Left ventricle myocardium superior (tissue), 1 donor: Measurements from ENCODE around the gene SPATC1L. TPM values are rescaled to one million over a fixed set of nuclear protein-coding genes. Genes with fewer than 3 reads are reported as not detected.
"Not testable (repeated sequence)": the region's sequence is repeated elsewhere in the genome, so short reads cannot be mapped to it uniquely, and the experiment has no call there.

Source experiments
- ATAC-seq: fragments of 200-7000 bp; cut with Tn5 transposase; one replicate; pipeline ENCODE4 v1.9.1; 2020; ENCODE audit warnings: mild to moderate bottlenecking, moderate library complexity
- DNase-seq: peaks from one replicate; pipeline ENCODE4 v3.0.0-alpha.2; 2020
- intact Hi-C: fragments of 100-400 bp; cut with micrococcal nuclease; formaldehyde crosslinking; loops from one replicate; pipeline ENCODE4 v1.11.0; 2022
- total RNA-seq: library from RNA; stranded (reverse); fragmentation: NEBNext Ultra II Directional; extraction: Animal tissue kit (Norgen Biotek cat#: 25700); gene quantifications from one replicate; pipeline ENCODE4 v1.2.1, GENCODE V29; 2021
- donor health status: DM: no; HTN: yes; CAD: no; lungs with severe emphysema.

Gene SPATC1L
- total RNA-seq, 1 donor from 2014 or later, result 12.0 TPM

DNA sequence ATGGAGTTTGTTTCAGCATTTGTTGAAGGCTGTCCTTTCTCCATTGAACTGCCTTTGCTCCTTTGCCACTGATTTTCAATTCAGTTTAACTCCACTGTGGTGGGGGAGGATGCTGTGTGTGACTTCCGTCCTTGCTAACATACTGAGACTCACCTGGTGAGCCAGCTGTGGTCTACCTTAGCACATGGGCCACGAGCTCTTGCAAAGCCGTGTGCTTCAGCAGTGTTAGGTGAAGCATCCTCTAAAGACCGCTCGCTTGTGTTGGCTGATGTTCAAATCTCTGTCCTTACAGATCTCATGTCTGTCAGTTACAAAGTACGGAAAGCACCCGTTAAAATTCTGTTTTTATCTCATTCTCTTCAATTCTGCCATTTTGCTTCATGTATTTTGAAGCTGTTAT, 3.6 kb upstream of the SPATC1L start:
- intact Hi-C loops, result no loop called here
- no peak for ATAC-seq
- DNase-seq, result no peak

DNA sequence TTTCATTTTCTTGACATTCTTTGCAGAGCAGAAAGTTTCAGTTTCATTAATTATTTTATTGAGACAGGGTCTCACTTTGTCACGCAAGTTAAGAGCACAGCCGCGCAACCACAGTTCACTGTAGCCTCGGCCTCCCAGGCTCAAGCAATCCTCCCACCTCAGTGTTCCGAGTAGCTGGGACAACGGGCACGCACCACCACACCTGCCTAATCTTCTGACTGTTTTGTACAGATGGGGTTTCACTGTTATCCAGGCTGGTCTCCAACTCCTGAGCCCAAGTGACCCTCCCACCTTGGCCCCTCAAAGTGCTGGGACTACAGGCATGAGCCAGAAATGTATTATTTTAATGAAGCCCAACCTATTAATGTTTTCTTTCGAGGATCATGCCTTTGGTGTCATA, 3.0 kb upstream of the SPATC1L start:
- ATAC-seq (no peak), DNase-seq (no peak)
- intact Hi-C loops, result no loop called here

DNA sequence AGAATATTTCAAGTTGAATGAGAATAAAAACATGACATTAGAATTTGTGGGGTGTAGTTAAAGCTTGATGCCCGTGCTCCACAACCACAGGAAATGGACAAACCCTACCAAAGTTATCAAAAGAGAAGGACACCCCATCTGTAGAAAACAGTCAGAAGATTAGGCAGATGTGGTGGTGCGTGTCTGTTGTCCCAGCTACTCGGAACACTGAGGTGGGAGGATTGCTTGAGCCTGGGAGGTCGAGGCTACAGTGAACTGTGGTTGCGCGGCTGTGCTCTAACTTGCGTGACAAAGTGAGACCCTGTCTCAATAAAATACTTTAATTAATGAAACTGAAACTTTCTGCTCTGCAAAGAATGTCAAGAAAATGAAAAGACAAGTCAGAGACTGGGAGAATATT, 1.5 kb upstream of the SPATC1L start:
- intact Hi-C loops, result no loop called here
- ATAC-seq (no peak), DNase-seq (no peak)

DNA sequence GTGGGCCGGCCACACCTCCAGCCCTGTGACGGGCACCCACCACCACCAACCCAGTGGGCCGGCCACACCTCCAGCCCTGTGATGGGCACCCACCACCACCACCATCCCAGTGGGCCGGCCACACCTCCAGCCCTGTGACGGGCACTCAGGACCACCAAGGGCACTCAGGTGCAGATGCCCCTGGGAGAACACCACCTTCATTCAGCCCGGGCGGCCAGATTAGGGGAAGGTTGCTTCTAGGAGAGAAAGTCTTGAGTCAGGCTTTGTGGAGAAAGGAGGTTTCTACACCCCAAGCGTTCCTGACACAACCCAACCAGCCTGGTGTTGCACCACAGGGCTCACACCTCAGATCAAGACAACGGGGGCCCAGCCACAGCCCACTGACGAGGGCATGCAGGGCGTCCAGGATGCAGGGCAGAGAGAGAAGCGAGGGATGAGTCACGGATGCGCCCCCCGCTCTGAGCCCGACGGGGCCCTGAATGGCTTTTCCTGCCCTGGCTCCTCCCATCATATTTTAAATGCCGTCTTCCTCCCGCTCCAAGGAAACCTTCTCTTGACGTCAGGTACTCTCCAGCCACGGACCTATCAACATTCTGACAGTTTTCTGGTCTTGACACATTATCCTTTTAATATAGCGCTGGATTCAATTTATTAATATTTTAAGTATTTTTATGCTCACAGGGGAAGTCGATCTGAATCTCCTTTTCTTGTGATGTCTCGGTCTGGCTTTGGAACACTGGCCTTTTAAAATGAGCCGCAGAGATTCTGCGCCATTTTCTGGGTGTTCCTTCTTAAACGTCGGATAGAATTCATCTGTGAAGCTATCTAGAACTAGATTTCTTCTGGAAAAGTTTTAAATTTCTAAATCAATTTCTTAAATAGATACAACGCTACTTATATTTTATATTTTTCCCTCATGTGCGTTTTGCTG, 631 bp upstream of the SPATC1L start:
- DNase-seq (peak; percentile 92), ATAC-seq (peak; percentile 74)
- intact Hi-C loops, result no loop called here

DNA sequence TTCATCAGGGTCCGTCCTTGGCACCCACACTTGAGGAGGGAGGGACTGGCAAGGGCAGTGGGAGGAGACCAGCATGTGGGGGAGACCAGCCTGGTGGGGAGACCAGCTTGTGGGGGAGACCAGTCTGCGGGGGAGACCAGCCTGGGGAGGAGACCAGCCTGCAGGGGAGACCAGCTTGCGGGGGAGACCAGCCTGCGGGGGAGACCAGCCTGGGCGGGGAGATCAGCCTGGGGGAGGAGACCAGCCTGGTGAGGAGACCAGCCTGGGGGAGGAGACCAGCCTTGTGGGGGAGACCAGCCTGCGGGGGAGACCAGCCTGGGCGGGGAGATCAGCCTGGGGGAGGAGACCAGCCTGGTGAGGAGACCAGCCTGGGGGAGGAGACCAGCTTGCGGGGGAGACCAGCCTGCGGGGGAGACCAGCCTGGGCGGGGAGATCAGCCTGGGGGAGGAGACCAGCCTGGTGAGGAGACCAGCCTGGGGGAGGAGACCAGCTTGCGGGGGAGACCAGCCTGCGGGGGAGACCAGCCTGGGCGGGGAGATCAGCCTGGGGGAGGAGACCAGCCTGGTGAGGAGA, 836 bp downstream of the SPATC1L start:
- ATAC-seq, DNase-seq, intact Hi-C loops: not testable (repeated sequence)

DNA sequence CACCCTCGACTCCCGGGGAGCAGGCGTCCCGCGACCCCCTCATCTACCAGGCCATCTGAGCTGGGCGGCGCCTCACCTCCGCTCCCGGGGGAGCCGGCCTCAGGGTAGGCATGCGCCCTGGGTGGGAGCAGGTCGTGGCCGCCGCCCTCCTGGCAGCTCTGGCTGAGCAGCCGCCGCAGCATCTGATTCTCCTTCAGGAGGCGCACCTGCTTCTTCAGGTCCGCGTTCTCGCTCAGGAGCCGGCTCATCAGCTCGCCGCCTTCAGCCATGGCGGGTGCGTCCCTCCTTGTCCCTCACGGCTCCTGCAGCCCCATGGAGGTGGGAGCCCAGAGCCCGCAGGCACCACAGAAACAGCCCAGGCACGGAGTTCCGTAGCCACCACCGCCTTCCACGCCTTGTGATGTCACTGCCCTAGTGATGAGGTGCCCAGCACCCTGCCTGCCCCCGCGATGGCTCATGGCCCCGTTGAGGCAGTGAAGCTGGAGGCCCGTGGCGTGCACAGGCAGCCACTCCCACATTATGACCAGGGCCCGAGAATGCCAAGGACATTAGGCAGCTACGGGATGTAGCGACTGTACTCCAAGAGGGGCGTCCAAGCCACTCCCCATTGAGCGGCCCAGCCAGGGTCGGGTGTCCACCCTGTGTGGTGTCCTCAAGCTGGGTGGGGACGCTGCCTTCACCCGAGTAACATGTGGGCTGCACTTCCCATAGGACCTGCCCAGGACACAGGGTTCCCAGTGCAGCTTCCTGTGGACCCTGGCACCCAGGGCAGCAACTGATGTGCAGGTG, 1.5 kb downstream of the SPATC1L start:
- peak; percentile 16 for ATAC-seq
- peak; percentile 61 for DNase-seq
- intact Hi-C loops, result no loop called here

DNA sequence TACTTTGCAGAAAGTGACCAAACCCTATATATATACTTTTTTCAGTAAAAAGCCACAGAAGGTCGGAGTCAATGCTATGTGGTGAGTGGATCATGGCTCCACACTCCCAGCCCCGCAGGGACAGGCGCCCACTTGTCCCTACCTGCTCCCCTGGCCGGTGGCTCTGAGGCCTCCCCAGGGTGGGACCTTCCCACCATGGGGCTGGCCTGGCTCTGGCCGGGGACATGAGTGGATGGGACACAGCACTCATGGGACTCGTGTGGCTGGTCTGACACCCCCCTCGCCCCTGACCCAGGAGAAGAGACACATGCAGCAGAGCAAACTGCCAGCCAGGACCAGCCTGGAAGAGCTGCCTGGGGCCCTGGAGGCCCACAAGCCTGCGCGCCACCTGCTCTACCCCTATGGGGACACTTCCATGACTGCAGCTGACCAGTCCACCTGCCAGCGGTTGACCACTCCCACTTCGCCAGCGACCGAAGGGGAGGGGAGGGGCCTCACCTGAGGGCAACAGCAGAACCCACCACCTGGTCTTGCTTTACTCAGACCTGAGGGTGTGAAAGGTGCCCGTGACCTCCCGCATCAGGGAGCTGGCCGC, 2.2 kb downstream of the SPATC1L start:
- intact Hi-C loops, result no loop called here
- ATAC-seq (no peak), DNase-seq (no peak)

DNA sequence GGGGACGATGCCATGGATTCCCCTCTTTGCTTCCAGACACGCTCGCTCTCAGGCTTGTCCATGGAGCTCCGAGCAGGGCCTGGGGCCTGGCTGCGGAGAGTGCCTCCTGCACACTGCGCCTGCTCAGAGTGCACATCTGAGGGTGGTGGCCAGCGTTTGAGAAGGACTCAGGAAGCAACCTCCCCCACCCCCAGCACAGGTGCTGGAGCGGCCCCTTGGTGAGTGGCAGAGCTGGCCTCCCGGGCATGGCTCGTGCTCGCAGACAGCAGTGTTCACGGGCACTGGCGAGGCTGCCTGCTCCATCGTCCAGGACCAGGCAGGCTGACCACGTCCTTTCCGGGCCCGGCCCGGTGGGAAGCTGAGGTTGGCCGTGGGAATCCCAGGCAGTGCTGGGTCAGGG, 2.8 kb downstream of the SPATC1L start:
- ATAC-seq (no peak), DNase-seq (no peak)
- intact Hi-C loops, result no loop called here

DNA sequence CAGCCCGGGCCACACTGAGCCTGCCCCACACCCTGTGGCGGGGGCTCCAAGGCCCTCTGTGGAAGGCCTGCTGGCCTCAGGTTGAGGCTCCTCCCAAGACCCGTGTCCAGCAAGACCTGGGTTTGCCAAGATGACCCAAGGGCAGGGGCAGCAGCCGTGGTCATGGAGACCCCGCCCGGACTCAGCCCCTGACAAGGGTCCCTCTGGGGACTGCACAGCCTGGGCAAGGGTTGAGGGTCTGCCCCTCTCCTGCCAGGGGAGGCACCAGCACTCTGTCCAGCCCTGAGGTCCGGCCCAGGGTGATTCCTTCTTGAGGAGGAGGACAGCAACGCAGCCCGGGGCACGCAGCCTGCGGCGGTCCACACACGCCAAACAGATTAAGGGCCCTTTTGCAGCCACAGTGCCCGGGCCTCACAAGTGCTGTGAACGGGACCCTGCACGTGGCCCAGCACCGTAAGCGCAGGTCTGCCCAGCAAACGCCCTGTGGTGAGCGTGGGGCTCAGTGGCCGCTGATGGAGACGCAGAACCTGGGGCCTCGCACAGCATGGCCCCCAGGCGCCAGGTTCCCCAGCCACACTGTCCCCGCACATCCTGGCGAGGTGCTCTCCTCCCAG, 3.4 kb downstream of the SPATC1L start:
- ATAC-seq (no peak), DNase-seq (no peak)
- intact Hi-C loops, result no loop called here

DNA sequence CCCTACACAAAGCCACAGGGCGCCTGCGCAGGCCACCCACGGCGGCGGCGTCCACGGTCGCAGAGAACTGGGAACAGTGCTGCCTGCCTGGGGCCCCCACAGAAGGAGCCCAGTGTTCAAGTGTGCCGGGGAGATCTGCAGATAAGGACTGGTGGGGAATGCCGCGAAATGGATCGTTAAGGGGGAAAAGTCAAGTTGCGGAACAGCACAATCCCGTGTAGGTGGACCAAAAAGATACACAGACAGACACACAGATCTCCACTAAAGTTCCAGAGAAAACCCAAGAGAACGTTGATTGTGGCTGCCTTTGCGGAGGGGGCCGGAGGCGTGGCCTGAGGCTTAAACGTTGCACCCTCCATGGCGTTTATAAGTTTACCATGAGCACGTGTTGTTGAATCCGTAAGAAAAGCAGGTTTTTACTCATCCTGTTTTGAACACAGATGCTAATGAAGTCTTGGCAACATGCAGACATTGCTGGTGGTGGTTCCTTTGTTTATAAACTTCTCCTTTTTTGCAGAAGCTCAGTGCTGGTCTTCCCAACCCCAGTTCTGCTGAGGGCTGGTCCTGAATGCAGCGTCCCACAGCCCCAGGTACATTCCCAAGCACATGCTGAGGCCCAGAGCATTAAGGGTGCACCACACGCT, 4.1 kb downstream of the SPATC1L start:
- intact Hi-C loops, result no loop called here
- no peak for DNase-seq

DNA sequence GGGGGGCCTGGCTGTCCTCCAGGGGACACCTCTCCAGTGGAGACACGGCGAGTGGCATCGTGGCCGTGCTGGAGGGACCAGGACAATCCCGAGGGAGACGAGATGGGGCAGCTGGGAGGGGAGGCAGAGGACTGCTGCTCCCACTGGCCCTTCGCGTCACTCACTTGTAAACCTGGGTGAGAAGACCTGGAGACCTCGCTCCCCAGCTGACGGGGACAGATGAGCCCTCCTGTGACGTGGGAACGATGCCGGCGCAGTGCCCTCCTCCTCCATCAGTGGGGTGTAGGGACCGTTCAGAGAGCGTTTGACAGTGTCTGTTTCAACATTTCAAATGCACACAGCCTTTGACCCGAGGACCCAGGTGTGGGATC, 4.6 kb downstream of the SPATC1L start:
- ATAC-seq (no peak), DNase-seq (no peak)
- intact Hi-C loops, result no loop called here

More for the DNA sequence above, 4.1 kb downstream of the SPATC1L start:
- ATAC-seq, result no peak

DNA sequence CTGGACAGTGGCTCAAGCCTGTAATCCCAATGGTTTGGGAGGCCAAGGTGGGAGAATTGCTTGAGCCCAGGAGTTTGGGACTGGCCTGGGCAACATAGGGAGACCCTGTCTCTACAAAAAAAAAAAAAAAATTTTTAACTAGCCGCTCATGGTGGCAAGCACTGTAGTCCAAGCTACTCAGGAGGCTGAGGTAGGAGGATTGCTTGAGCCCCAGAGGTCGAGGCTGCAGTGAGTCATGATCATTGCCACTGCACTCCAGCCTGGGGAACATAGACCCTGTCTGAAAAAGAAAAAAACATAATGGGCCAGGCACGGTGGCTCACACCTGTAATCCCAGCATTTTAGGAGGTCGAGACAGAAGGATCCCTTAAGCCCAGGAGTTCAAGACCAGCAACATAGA, 5.3 kb downstream of the SPATC1L start:
- intact Hi-C loops, result no loop called here
- DNase-seq (no peak), ATAC-seq (no peak)

DNA sequence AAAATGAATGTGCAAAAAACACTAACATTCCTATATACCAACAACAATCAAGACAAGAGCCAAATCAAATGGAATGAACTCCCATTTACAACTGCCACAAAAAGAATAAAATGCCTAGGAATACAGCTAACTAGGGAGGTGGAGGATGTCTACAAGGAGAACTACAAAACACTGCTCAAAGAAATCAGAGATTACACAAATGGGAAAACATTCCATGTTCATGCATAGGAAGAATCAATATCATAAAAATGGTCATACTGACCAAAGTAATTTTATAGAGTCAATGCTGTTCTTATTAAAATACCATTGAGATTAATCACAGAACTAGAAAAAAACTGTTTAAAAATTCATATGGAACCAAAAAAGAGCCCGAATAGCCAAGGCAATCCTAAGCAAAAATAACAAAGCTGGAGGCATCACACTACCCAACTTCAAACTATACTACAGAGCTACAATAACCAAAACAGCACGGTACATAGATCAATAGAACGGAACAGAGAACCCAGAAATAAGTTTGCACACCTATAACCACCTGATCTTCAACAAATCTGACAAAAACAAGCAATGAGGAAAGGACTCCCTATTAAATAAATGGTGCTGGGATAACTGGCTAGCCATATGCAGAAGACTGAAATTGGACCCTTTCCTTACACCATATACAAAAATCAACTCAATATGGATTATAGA, 7.7 kb downstream of the SPATC1L start:
- ATAC-seq, DNase-seq, intact Hi-C loops: not testable (repeated sequence)

DNA sequence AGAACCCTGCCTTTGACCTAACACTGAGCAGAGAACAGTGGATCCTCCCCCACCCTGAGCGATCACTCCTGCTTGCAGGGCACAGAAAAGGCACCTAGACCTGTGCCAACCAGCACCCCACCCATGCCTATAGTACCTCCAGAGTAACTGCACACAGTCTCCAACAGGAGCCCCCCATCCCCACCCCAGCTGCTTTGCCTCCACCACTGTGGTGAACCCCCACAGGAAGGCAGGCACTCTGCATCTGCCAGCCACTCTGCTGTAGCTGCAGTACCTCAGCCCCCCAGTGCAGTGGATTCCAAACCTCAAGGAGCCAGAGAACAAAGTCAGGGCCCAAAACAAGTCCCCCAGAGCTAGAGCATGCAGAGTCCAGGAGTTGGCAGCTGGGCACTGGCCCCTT, 10.7 kb downstream of the SPATC1L start:
- no peak for DNase-seq
- ATAC-seq, result no peak
- intact Hi-C loops, result no loop called here

DNA sequence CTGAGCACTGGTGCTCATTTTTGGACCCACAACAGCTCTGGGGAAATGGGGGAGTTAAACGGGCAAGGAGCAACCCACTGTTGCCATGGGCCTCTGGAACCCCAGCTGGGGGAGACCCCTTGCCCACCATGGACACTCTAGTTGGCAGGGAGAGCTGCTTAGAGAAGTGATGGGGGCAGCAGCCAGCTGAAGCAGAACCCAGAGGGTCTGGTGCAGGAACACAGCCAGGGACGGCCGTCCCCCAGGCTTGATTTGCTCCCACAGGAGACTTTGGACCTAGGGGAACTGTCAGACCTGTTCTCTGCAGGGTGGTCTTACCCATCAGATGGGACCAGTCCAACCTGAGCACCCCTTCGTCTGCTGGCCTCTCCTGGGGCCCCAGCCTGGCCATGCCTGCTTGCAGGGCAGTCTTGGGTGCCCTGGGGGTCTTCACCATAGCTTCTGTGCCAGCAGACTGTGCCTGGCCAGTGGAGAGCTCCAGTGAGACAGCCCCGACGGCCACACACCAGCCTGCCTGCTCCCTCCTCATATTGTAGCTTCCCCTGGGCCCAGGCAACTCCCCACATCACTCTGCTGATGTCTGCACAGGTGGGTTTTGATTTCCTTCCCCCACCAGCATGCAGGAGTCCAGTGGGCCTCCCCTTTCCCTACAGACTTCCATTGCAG, 11.3 kb downstream of the SPATC1L start:
- ATAC-seq (no peak), DNase-seq (no peak)
- intact Hi-C loops, result no loop called here

DNA sequence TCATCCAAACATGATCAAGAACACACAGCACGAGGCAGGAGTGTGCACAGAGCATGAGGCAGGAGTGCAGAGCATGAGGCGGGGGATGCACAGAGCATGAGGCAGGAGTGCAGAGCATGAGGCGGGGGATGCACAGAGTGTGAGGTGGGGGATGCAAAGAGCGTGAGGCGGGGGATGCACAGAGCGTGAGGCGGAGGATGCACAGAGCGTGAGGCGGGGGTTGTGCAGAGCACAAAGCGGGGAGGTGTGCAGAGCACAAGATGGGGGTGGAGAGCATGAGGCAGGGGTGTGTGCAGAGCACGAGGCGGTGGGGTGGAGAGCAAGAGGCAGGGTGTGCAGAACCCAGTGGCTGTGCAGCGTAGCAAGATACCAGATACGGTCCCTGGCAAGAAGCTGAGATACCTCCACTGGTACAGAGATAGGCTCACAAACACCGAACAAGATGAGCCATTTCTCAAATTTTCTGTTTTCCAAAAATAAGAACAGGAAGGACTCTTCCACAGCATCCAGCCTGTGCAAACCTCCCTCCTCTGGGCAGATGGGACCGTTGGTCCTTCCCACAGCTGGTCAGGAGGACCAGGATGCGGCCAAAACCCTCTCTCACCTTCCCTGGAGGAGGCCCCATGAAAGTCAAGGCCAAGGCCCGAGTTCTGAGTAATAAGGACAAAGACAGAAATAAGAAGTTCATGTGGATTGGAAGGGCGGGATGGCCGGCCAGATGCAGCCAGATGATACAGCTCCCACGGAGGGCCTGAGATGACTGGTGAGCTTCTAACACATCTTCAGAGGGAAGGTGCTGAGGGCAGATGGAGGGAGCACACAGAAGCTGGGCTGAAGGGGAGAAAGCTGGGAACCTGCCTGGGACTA, 12.0 kb downstream of the SPATC1L start:
- no peak for ATAC-seq
- intact Hi-C loops, result no loop called here
- no peak for DNase-seq

DNA sequence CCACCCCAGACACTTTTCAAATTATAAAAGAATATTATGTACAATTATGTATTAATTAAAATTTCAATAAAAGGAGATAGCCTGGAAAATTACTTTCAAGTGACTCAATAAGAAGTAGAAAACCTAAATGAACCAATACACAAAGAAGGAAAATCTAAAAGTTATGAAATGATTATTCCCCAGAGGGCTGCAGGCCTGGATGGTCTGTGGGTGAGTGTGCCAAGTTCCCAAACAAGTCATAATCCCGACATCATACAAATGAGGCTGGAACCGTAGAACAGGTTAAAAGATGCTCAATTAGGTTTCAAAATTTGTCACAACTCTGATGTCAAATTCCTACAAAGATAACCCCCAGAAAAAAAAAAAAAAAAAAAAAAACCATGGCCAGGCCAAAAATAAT, 12.7 kb downstream of the SPATC1L start:
- peak; percentile 23 for ATAC-seq
- intact Hi-C loops, result no loop called here
- DNase-seq, result no peak
